Measurements from ENCODE around the gene ARID1B. TPM values are rescaled to one million over a fixed set of nuclear protein-coding genes. Genes with fewer than 3 reads are reported as not detected.

The ARID1B gene
- total RNA-seq, 1 donor from 2014 or later: 62.1 TPM

GRCh38 chr6:156879186-156879585 lies 102.0 kb downstream of the ARID1B start:
- Histone ChIP-seq H2AFZ (replicated peaks) (no peak overlapping the region), H3K36me3 (no peaks in the 10 kb centered on the region), H4K20me1 (ENCODE audit: low read depth) (peaks cover 84% of the 10 kb centered on the region), H3K9me3 (ENCODE audit: low read depth) (no peaks in the 10 kb centered on the region), H3K27me3 (no peaks in the 10 kb centered on the region), H3K4me3 (no peak overlapping the region), H3F3A (ENCODE audit: low read depth) (peaks cover 7% of the 10 kb centered on the region), H3K4me2 (no peak overlapping the region), H3K9ac (no peak overlapping the region), H3K4me1 (peaks cover 24% of the 10 kb centered on the region), H3K79me2 (ENCODE audit: low read depth) (peaks cover 100% of the 10 kb centered on the region), H3K27ac (no peak overlapping the region)
- H3K36me3 Mint-ChIP-seq: peaks cover 22% of the 10 kb centered on the region
- TF ChIP-seq CTCF (IDR thresholded peaks at IDR 0.05) (no peak), EZH2 (IDR thresholded peaks at IDR 0.05) (no peak), EZH2phosphoT487 (IDR thresholded peaks at IDR 0.05) (no peak)
- H3K27me3 Mint-ChIP-seq (ENCODE audit: insufficient read depth, low read depth): no peaks in the 10 kb centered on the region
- H3K9me3 Mint-ChIP-seq: no peaks in the 10 kb centered on the region
- peaks cover 24% of the 10 kb centered on the region for H3K4me1 Mint-ChIP-seq
- DNase-seq (ENCODE audit: low spot score): no peak
- no peak overlapping the region for H3K27ac Mint-ChIP-seq
- H3K4me3 Mint-ChIP-seq: no peak overlapping the region

GRCh38 chr6:156879591-156879990 lies 102.4 kb downstream of the ARID1B start:
- Histone ChIP-seq H3K9ac (no peak overlapping the region), H3K79me2 (ENCODE audit: low read depth) (peaks cover 100% of the 10 kb centered on the region), H3K4me1 (peaks cover 24% of the 10 kb centered on the region), H3K9me3 (ENCODE audit: low read depth) (no peaks in the 10 kb centered on the region), H3K36me3 (no peaks in the 10 kb centered on the region), H4K20me1 (ENCODE audit: low read depth) (peaks cover 84% of the 10 kb centered on the region), H3K4me3 (no peak overlapping the region), H3K4me2 (no peak overlapping the region), H3K27ac (no peak overlapping the region), H3F3A (ENCODE audit: low read depth) (peaks cover 7% of the 10 kb centered on the region), H2AFZ (replicated peaks) (no peak overlapping the region), H3K27me3 (no peaks in the 10 kb centered on the region)
- peaks cover 22% of the 10 kb centered on the region for H3K4me1 Mint-ChIP-seq
- H3K9me3 Mint-ChIP-seq: no peaks in the 10 kb centered on the region
- peaks cover 20% of the 10 kb centered on the region for H3K36me3 Mint-ChIP-seq
- no peak overlapping the region for H3K4me3 Mint-ChIP-seq
- no peak overlapping the region for H3K27ac Mint-ChIP-seq
- DNase-seq (ENCODE audit: low spot score): no peak
- TF ChIP-seq EZH2phosphoT487 (IDR thresholded peaks at IDR 0.05) (no peak), CTCF (IDR thresholded peaks at IDR 0.05) (no peak), EZH2 (IDR thresholded peaks at IDR 0.05) (no peak)
- H3K27me3 Mint-ChIP-seq (ENCODE audit: insufficient read depth, low read depth): no peaks in the 10 kb centered on the region

- peaks cover 15% of the 10 kb centered on the region for H3K36me3 Mint-ChIP-seq
- Histone ChIP-seq H3K79me2 (ENCODE audit: low read depth) (peaks cover 100% of the 10 kb centered on the region), H2AFZ (replicated peaks) (no peak overlapping the region), H4K20me1 (ENCODE audit: low read depth) (peaks cover 83% of the 10 kb centered on the region), H3K9ac (no peak overlapping the region), H3K27ac (no peak overlapping the region), H3K4me3 (no peak overlapping the region), H3K4me2 (no peak overlapping the region), H3K9me3 (ENCODE audit: low read depth) (no peaks in the 10 kb centered on the region), H3K36me3 (no peaks in the 10 kb centered on the region), H3K4me1 (peaks cover 30% of the 10 kb centered on the region), H3K27me3 (no peaks in the 10 kb centered on the region), H3F3A (ENCODE audit: low read depth) (peaks cover 7% of the 10 kb centered on the region)
- TF ChIP-seq EZH2 (IDR thresholded peaks at IDR 0.05): no peak
- TF ChIP-seq CTCF (IDR thresholded peaks at IDR 0.05): no peak
- TF ChIP-seq EZH2phosphoT487 (IDR thresholded peaks at IDR 0.05): no peak
- DNase-seq (ENCODE audit: low spot score): no peak
- H3K27me3 Mint-ChIP-seq (ENCODE audit: insufficient read depth, low read depth): no peaks in the 10 kb centered on the region
- H3K27ac Mint-ChIP-seq: no peak overlapping the region
- no peaks in the 10 kb centered on the region for H3K9me3 Mint-ChIP-seq
- peaks cover 18% of the 10 kb centered on the region for H3K4me1 Mint-ChIP-seq
- H3K4me3 Mint-ChIP-seq: no peak overlapping the region
Observed at GRCh38 chr6:156880913-156881312, 103.7 kb downstream of the ARID1B start.

Measured in neural progenitor cell (in vitro differentiated cells).